GM18909 (cell line): ENCODE data around the gene POM121L2.

Experiments used
- ATAC-seq: cut with Tn5 transposase; IDR thresholded peaks from one replicate; pipeline ENCODE4 v1.9.1; 2021; ENCODE audit warnings: mild to moderate bottlenecking; ENCODE audit not compliant: unreplicated experiment, poor library complexity

POM121L2 gene

GRCh38 chr6:27295301-27296079, 16.6 kb downstream of the POM121L2 start:
- no peak for ATAC-seq

DNA sequence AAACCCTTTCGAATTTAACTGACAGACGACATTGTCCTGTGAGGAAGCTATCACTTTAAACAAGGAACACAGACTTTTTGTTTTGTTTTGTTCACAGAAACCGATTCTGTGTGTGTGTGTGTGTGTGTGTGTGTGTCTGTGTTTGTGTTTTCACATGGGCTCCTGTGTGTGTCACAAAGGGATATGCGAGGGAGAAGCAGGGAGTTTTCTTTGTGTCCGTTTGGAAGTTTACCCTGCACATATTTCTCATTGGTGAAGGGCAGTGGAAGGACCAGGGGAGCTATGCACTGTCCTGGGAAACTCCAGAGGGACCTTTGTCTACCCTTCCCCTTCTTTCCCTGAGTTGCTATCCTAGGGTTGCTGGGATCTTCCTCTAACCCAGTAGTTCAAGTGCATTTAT, 17.7 kb downstream of the POM121L2 start:
- no peak for ATAC-seq

- no peak for ATAC-seq
Measured at GRCh38 chr6:27293436-27294098, 18.5 kb downstream of the POM121L2 start.

GRCh38 chr6:27290850-27291208, 21.2 kb downstream of the POM121L2 start:
- ATAC-seq: no peak

DNA sequence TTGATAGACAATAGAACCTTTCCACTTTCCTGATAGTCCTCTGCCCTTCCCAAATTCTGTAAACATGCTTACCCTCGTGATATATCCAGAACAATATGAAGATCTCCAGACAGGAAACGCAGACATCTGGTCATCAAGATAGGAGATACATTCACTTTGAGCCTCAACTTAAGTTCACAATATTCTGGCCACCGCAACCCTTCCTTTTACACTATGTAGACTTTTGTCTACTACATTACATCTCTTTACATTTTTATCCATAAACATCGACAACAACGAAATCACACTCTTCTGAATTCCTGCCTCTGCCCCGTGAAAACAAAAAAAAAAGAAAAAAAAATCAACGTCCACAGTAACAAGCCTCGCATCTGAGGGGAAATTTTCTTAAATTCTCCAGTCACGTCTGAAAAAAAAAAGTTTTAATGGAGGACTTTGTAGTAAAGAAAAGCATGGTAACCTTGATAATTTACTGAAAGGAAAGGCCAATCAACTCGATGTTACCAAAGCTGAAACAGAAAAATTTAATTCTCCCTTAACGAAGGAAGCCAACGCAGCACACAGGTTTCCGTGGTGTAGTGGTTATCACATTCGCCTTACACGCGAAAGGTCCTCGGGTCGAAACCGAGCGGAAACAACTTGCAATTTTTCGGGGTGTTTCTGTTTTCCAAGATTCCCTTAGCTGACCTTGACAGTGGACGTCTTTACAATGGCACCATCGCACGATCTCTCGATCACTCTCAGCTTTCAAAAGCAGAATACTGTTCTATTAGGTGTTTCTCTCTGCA, 21.8 kb downstream of the POM121L2 start:
- no peak for ATAC-seq

DNA sequence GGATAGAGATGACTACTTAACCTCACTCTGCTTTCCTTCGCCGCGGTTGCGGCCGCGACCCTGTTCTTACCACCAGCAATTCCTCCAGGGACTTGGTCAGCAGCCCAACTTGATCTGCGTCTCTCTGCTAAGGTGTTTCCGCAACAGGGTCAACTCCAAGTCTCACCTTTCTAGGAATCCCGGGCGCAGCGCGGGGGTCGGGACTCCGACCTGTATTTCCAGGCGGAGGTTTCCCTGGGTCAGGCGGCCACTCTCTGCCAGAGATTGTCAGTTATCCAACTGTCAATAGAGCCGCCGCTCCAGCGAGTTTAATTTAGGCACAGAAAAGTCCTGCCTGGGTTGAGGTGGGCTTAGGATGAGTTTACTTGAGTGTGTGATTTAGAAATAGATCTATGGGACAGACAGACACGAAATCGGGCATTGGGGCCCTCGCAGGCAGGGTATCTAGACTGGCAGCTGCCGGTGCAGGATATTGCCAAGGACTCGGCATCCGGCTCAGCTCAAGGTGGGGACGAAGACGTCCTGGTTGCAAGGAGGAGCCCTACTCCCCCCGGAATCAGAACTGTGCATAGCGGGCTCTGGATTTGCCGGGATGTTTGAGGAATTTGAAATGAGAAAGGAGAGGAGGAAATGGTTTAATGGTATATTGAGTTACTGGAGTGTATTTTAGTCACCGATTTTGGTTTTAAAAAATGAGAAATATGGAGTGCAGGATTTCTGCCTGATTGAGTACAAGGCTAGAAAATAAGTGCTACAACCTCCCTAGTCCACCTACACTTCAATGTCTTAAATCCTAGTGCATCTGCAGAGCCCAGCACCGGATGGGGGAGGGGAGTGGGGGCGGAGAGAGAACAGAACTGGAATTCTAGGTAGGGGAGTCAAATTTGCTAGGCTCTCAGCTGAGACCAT, 23.7 kb downstream of the POM121L2 start:
- no peak for ATAC-seq

- ATAC-seq: no peak
Measured at GRCh38 chr6:27287751-27288135, 24.3 kb downstream of the POM121L2 start.

- no peak for ATAC-seq
Measured at GRCh38 chr6:27286141-27286540, 25.9 kb downstream of the POM121L2 start.

DNA sequence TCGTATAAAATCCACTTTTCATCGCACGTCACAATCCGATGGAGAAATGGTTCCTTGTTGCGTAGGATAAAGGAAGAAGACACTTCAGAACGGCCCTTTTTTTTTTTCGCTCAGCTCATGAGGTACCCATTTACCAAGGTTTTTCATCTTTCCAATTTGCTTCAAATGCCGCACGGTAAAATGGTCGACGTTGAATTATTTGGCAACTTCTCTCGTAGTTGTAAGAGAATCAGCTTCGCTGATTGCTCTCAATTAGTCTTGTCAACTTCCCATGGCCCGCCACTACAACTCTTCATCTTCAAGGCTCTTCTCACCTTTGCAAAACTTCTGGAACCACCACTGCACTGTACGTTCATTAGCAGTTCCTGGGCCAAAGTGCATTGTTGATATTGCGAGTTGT, 28.8 kb downstream of the POM121L2 start:
- no peak for ATAC-seq

DNA sequence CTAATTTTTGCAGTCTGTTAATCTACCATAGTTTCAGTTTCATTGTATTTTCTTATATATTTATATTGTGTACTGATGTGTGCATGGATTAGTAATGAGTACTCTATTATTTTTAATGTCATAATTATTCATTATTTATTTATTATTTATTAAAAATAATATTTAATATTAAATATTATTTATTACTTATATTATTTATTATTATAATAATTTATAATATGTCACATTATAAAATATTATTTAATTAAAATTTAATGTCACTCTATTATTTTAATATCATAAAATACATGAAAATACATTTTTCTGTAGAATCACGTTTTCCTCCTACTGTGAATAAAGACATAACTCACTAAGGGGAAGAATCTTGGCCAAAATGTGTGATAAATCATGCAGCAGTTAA, 30.5 kb downstream of the POM121L2 start:
- no peak for ATAC-seq

DNA sequence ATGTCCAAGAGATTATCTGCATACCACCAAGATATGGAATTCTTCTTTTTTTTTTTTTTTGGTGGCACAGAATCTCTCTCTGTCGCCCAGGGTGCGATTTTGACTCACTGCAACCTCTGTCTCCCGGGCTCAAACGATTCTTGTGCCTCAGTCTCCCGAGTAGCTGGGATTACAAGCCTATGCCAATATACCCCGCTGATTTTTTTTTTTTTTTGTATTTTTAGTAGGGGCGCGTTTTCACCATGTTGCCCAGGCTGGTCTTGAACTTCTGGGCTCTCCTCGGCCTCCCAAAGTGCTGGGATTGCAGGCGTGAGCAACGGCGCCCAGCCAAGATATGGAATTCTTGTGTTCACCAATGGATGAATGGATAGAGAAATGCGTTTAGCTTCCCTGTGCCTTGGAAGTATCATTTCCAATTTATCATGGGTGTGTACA, 31.0 kb downstream of the POM121L2 start:
- ATAC-seq: no peak

- no peak for ATAC-seq
Measured at GRCh38 chr6:27280540-27281000, 31.5 kb downstream of the POM121L2 start.

- no peak for ATAC-seq
Measured at GRCh38 chr6:27280064-27280539, 32.0 kb downstream of the POM121L2 start.

DNA sequence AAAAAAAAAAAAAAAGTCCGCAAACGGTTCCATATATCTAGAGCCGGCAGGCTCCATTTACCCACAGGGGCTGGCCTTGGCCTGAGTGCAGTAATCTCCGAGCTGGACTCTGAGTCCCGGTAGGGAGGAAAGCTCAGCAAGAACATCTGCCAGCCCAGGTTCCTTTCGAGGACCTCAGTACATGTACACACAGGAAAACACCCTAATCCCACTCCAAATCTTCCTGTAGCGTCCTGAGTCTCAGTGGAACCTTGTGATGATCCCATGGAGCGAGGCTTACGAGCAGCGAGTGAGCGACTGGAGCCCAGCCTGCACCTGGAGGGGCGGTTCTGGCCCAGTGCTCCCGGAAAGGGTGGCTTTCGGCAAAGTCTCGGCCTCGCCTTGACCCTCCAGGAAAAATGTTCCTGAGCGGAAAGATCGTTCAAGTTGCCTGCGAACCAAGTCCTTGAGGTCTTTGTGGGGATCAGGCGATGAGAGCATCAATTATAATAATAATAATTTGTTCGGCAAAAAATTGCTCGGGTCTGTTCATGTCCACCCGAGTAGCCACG, 32.5 kb downstream of the POM121L2 start:
- no peak for ATAC-seq

- no peak for ATAC-seq
Measured at GRCh38 chr6:27275025-27275956, 36.8 kb downstream of the POM121L2 start.

- ATAC-seq: no peak
Measured at GRCh38 chr6:27273783-27274182, 38.3 kb downstream of the POM121L2 start.

GRCh38 chr6:27268803-27269202, 43.3 kb downstream of the POM121L2 start:
- no peak for ATAC-seq

DNA sequence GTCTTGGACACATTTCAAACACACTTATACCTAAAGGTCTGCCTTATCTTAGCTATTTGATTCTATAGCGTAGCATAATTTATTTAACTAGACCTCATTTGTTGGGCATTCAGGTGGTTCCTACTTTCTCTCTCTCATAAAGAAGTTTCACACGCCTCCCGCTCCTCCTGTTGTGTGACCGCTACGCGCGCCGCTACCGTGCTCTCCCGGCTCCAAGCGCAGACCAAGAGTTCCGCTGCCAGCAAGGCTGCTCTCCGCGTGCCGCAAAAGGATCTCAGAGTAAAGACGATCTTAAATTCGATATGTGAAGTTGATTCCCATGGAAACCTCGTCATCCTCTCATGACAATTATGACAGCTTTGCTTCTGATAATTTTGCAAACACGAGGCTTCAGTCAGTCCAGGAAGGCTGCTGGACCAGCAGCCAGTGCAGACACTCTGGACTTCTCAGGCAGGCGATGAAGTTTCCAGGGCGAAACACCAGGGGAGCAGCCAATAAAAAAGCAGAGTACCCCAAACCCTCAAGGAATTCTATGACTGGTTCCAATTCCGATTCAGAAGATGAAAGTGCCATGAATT, 44.1 kb downstream of the POM121L2 start:
- ATAC-seq: no peak
